ENCODE results near the gene TCF4.

DNA sequence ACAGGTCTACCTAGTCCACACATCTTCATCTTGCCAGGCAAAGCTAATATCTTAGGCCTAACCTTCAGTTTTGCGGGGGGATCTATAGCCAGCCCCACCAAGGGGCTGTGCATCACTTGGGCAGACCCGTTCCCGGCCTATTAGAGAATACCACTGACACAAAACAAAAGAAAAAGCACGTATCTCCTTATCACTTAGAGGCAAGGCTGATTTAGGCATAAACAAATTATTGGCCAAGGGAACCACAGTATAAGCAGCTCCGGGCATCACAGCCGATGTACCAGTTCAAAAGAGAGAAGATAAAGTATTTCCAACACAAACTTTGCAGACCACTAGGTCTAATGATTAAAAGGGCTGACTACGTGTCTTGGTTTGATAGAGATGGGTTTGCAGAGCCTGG, 248.0 kb downstream of the TCF4 start:
- no peak for TF ChIP-seq L3MBTL2 (conservative IDR thresholded peaks at IDR 0.05)
- TF ChIP-seq ELF4 (IDR thresholded peaks at IDR 0.05), result no peak
- TF ChIP-seq NFRKB (IDR thresholded peaks at IDR 0.05), result no peak
- TF ChIP-seq FOXK2 (IDR thresholded peaks at IDR 0.05), result no peak
- no peak for TF ChIP-seq TARDBP (IDR thresholded peaks at IDR 0.05)
- no peak for TF ChIP-seq FOXA1 (IDR thresholded peaks at IDR 0.05)
- no peak for TF ChIP-seq SP1 (IDR thresholded peaks at IDR 0.05)
- no peak for TF ChIP-seq FOXM1 (IDR thresholded peaks at IDR 0.05; ENCODE audit: borderline replicate concordance)
- TF ChIP-seq ARNT (IDR thresholded peaks at IDR 0.05), result no peak
- no peak for TF ChIP-seq ZNF384 (IDR thresholded peaks at IDR 0.05)
- TF ChIP-seq BHLHE40 (IDR thresholded peaks at IDR 0.05; ENCODE audit: borderline replicate concordance), result no peak
- TF ChIP-seq HDGF (IDR thresholded peaks at IDR 0.05; ENCODE audit: borderline replicate concordance), result no peak
- TF ChIP-seq SUZ12 (IDR thresholded peaks at IDR 0.05), result no peak

Data from HEK293T (cell line).